ENCODE results near the gene NIBAN1.

NIBAN1 gene

DNA sequence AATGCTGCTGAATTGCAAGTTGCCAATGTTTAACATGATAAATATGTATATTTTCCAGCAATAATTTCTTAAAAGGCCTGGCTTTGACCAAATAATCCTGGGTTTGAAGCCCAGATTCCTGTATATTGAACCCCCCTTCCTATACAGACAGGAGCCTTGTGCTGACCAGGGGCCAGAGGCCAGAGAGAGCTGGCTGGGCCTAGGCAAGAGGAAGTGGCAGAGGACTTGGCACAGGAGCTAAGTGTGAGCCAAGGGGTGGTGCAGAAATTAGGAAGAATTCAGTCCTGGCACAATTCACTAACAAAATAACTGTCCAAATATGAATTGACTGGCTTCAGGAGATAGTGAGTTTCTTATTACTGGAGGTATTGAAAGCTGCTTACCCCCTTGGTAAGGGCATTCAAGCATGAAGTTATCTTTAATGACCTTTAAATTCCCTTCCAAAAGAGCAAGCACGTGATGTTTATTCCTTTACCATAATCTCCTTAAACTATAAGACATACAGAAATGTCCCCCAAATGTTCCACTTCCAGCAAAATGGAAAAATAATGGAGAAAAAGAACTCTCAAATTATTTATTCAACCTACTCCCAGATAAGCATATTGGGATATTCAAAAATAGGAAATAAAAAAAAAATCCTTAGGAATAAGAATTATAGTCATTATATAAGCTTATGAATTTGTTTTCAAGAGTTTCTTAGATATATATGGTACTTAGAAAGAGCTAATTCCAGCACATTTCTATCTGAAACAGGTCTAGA is 26.6 kb downstream of the NIBAN1 start:
- TF ChIP-seq EP300 (IDR thresholded peaks at IDR 0.05; ENCODE audit: borderline replicate concordance) (no peak), TAF1 (IDR thresholded peaks at IDR 0.05; ENCODE audit: low read depth) (no peak), TCF12 (IDR thresholded peaks at IDR 0.05; ENCODE audit: low read depth) (no peak), ZBTB7A (IDR thresholded peaks at IDR 0.05; ENCODE audit: low read depth) (no peak), CREB1 (IDR thresholded peaks at IDR 0.05; ENCODE audit: low read depth) (no peak), TEAD4 (IDR thresholded peaks at IDR 0.05) (no peak), MAX (IDR thresholded peaks at IDR 0.05) (no peak), FOXM1 (IDR thresholded peaks at IDR 0.05; ENCODE audit: borderline replicate concordance, low read depth) (no peak), REST (IDR thresholded peaks at IDR 0.05; ENCODE audit: low read depth) (no peak), RAD21 (IDR thresholded peaks at IDR 0.05; ENCODE audit: low read depth) (no peak), USF1 (IDR thresholded peaks at IDR 0.05) (no peak), NFIC (IDR thresholded peaks at IDR 0.05) (no peak), YY1 (IDR thresholded peaks at IDR 0.05; ENCODE audit: low read depth) (no peak), CEBPB (IDR thresholded peaks at IDR 0.05) (no peak), EGR1 (IDR thresholded peaks at IDR 0.05) (no peak)

GRCh38 chr1:184945678-184946412 is 28.5 kb downstream of the NIBAN1 start:
- TF ChIP-seq EP300 (IDR thresholded peaks at IDR 0.05; ENCODE audit: borderline replicate concordance) = no peak
- TF ChIP-seq TAF1 (IDR thresholded peaks at IDR 0.05; ENCODE audit: low read depth) = no peak
- no peak for TF ChIP-seq TCF12 (IDR thresholded peaks at IDR 0.05; ENCODE audit: low read depth)
- no peak for TF ChIP-seq USF1 (IDR thresholded peaks at IDR 0.05)
- TF ChIP-seq NFIC (IDR thresholded peaks at IDR 0.05) = no peak
- no peak for TF ChIP-seq RAD21 (IDR thresholded peaks at IDR 0.05; ENCODE audit: low read depth)
- no peak for TF ChIP-seq EGR1 (IDR thresholded peaks at IDR 0.05)
- TF ChIP-seq TEAD4 (IDR thresholded peaks at IDR 0.05) = no peak
- no peak for TF ChIP-seq CREB1 (IDR thresholded peaks at IDR 0.05; ENCODE audit: low read depth)

DNA sequence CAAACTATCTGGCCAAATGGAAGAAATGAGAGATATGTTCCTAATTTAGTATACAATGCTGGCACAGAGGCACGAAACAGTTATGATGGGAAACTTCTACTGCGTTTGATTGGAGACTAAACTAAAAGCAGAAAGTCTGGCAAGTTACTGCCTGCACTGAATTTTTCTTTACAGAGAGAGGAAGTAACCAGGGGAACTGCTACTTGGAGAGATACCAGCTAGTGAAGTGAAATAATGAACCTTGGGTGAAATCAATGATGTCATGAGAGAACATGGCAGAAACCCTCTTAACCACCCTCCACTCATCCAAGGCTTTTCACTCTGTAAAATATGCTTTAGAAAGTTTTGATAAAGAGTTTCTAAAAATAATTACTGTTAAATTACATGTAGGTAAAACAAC is 29.3 kb downstream of the NIBAN1 start:
- no peak for TF ChIP-seq EGR1 (IDR thresholded peaks at IDR 0.05)
- no peak for TF ChIP-seq MAX (IDR thresholded peaks at IDR 0.05)
- TF ChIP-seq EP300 (IDR thresholded peaks at IDR 0.05; ENCODE audit: borderline replicate concordance) = no peak
- no peak for TF ChIP-seq RAD21 (IDR thresholded peaks at IDR 0.05; ENCODE audit: low read depth)
- no peak for TF ChIP-seq ZBTB7A (IDR thresholded peaks at IDR 0.05; ENCODE audit: low read depth)
- TF ChIP-seq TEAD4 (IDR thresholded peaks at IDR 0.05) = no peak
- no peak for TF ChIP-seq USF1 (IDR thresholded peaks at IDR 0.05)
- TF ChIP-seq YY1 (IDR thresholded peaks at IDR 0.05; ENCODE audit: low read depth) = no peak
- TF ChIP-seq CREB1 (IDR thresholded peaks at IDR 0.05; ENCODE audit: low read depth) = no peak

GRCh38 chr1:184943998-184944397 is 30.3 kb downstream of the NIBAN1 start:
- TF ChIP-seq CEBPB (IDR thresholded peaks at IDR 0.05) = no peak
- no peak for TF ChIP-seq MAX (IDR thresholded peaks at IDR 0.05)

- TF ChIP-seq EP300 (IDR thresholded peaks at IDR 0.05; ENCODE audit: borderline replicate concordance) = no peak
- no peak for TF ChIP-seq USF1 (IDR thresholded peaks at IDR 0.05)
- TF ChIP-seq TEAD4 (IDR thresholded peaks at IDR 0.05) = no peak
- no peak for TF ChIP-seq REST (IDR thresholded peaks at IDR 0.05; ENCODE audit: low read depth)
- no peak for TF ChIP-seq ZBTB7A (IDR thresholded peaks at IDR 0.05; ENCODE audit: low read depth)
- TF ChIP-seq MAX (IDR thresholded peaks at IDR 0.05) = no peak
- no peak for TF ChIP-seq FOXM1 (IDR thresholded peaks at IDR 0.05; ENCODE audit: borderline replicate concordance, low read depth)
- no peak for TF ChIP-seq RAD21 (IDR thresholded peaks at IDR 0.05; ENCODE audit: low read depth)
- TF ChIP-seq CEBPB (IDR thresholded peaks at IDR 0.05) = no peak
- no peak for TF ChIP-seq TAF1 (IDR thresholded peaks at IDR 0.05; ENCODE audit: low read depth)
- TF ChIP-seq EGR1 (IDR thresholded peaks at IDR 0.05) = no peak
- no peak for TF ChIP-seq TCF12 (IDR thresholded peaks at IDR 0.05; ENCODE audit: low read depth)
- no peak for TF ChIP-seq NFIC (IDR thresholded peaks at IDR 0.05)
- no peak for TF ChIP-seq CREB1 (IDR thresholded peaks at IDR 0.05; ENCODE audit: low read depth)
- no peak for TF ChIP-seq YY1 (IDR thresholded peaks at IDR 0.05; ENCODE audit: low read depth)
These were observed 32.6 kb downstream of the NIBAN1 start for GRCh38 chr1:184941735-184942134.

All from Ishikawa (cell line).